ENCODE data around the gene CPLANE1. TPM values are rescaled to one million over a fixed set of nuclear protein-coding genes. Genes with fewer than 3 reads are reported as not detected.
"Not testable (repeated sequence)": the region's sequence is repeated elsewhere in the genome, so short reads cannot be mapped to it uniquely, and the experiment has no call there.

Gene CPLANE1
- total RNA-seq, 1 donor from 2014 or later = 13.1 TPM

DNA sequence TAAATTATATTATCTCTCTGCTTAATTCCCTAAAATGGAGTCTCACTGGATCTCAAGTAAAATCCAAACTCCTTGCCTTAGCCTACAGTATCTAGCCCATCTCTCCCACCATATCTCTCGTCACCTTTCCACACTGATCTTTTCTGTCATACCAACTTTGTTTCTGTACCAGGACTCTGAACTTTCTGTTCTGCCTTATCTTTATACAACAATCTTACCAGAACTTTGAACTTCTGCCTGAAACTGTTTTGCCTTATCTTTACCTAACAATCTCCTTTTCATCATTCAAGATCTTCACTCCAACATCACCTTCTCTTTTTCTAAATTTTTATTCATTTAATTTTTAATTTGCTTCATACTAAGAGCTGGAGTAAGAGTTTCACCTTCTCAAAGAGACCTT, 139.0 kb downstream of the CPLANE1 start:
- Histone ChIP-seq H3K4me3 (no peak overlapping the region), H3K27me3 (no peaks in the 10 kb centered on the region), H3K36me3 (peaks cover 60 to 95% of the 10 kb centered on the region in 2 donors), H3K4me1 (no peaks in the 10 kb centered on the region), H3K27ac (no peak overlapping the region), H3K9me3 (peaks cover 0 to 3% of the 10 kb centered on the region in 2 donors)
- TF ChIP-seq, protein P1, sequence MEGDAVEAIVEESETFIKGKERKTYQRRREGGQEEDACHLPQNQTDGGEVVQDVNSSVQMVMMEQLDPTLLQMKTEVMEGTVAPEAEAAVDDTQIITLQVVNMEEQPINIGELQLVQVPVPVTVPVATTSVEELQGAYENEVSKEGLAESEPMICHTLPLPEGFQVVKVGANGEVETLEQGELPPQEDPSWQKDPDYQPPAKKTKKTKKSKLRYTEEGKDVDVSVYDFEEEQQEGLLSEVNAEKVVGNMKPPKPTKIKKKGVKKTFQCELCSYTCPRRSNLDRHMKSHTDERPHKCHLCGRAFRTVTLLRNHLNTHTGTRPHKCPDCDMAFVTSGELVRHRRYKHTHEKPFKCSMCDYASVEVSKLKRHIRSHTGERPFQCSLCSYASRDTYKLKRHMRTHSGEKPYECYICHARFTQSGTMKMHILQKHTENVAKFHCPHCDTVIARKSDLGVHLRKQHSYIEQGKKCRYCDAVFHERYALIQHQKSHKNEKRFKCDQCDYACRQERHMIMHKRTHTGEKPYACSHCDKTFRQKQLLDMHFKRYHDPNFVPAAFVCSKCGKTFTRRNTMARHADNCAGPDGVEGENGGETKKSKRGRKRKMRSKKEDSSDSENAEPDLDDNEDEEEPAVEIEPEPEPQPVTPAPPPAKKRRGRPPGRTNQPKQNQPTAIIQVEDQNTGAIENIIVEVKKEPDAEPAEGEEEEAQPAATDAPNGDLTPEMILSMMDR (IDR thresholded peaks at IDR 0.05) = no peak
- no peak for DNase-seq (ENCODE audit: low spot score in 2 of 2)
- intact Hi-C loops (cut with DNase I) = no loop called here

DNA sequence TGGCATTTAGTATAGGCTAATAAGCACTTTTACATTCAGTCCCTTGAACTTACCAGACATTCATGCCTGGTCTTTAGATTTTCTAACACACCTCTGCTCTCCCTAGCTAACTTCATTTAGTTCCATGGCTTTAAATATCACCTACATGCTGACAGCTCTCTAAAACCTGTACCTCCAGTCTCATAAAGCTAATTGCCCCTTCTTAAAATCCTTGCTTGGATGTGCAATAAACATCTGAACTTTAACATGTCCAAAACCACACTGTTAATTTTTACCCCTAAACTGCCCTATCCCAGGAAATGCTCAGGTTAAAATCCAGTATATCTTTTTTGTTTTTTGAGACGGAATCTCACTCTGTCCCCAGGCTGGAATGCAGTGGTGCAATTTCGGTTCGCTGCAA, 139.8 kb downstream of the CPLANE1 start:
- DNase-seq (ENCODE audit: low spot score in 2 of 2) = no peak
- H3K9me3 ChIP-seq = peaks cover 0 to 4% of the 10 kb centered on the region in 2 donors
- H3K4me1 ChIP-seq = no peaks in the 10 kb centered on the region
- no peaks in the 10 kb centered on the region for H3K27me3 ChIP-seq
- TF ChIP-seq, protein P1 (IDR thresholded peaks at IDR 0.05) = no peak
- H3K4me3 ChIP-seq = no peak overlapping the region
- intact Hi-C loops (cut with DNase I) = no loop called here
- H3K36me3 ChIP-seq = peaks cover 59 to 95% of the 10 kb centered on the region in 2 donors
- H3K27ac ChIP-seq = no peak overlapping the region

DNA sequence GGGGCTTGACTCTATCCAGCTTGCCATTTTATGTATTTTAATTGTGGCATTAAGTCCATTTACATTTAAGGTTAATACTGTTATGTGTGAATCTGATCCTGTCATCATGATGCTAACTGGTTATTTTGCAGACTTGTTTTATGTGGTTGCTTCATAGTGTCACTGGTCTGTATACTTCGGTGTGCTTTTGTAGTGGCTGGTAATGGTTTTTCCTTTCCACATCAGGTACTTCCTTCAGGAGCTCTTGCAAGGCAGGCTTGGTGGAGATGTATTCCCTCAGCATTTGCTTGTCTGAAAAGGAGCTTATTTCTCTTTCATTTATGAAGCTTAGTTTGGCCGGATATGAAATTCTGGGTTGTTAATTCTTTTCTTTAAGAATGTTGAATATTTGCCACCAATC, 145.9 kb downstream of the CPLANE1 start:
- no peaks in the 10 kb centered on the region for H3K4me1 ChIP-seq
- DNase-seq (ENCODE audit: low spot score in 2 of 2) = no peak
- H3K4me3 ChIP-seq = no peak overlapping the region
- H3K27ac ChIP-seq = no peak overlapping the region
- TF ChIP-seq, protein P1 (IDR thresholded peaks at IDR 0.05) = no peak
- peaks cover 28 to 52% of the 10 kb centered on the region in 2 donors for H3K36me3 ChIP-seq
- H3K9me3 ChIP-seq = peaks cover 0 to 48% of the 10 kb centered on the region in 2 donors
- H3K27me3 ChIP-seq = no peaks in the 10 kb centered on the region
- intact Hi-C loops (cut with DNase I) = no loop called here

DNA sequence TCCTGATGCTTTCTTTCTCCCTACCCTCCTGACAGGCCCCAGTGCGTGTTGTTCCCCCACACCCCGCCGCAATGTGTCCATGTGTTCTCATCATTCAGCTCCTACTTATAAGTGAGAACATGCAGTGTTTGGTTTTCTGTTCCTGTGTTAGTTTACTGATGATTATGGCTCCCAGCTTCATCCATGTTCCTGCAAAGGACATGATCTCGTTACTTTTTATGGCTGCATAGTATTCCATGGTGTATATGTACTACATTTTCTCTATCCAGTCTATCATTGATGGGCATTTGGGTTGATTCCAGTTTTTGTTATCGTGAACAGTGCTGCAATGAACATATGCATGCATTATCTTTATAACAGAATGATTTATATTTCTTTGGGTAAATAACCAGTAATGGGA, 149.9 kb downstream of the CPLANE1 start:
- intact Hi-C loops (cut with DNase I); H3K4me3 ChIP-seq: not testable (repeated sequence)
- H3K9me3 ChIP-seq = peaks cover 5 to 69% of the 10 kb centered on the region in 2 donors

DNA sequence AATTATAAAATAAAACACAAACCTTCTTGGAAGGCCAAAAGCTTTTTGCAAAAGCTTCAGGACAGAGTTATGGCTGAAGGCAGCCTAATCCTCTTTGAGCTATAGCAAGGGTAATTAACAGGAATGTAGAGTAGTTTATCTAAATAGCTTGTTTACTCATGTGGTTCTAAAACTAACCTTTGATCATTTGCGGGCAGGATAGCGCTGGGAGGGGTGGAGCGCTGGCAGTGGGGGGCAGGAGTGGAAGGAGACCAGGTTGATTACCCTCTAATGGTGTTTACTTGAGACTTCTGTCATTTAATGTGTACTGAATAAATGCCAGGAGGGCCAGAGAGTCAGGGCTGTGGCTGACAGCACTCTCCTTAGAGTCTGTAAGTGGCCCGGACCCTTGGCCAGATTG, 155.4 kb downstream of the CPLANE1 start:
- H3K27me3 ChIP-seq; H3K27ac ChIP-seq; H3K36me3 ChIP-seq; H3K4me3 ChIP-seq; intact Hi-C loops (cut with DNase I); DNase-seq (ENCODE audit: low spot score in 2 of 2); H3K4me1 ChIP-seq: not testable (repeated sequence)
- H3K9me3 ChIP-seq = peaks cover 5 to 30% of the 10 kb centered on the region in 2 donors

More for the DNA sequence above, 149.9 kb downstream of the CPLANE1 start:
- H3K27ac ChIP-seq; H3K4me1 ChIP-seq; H3K27me3 ChIP-seq; DNase-seq (ENCODE audit: low spot score in 2 of 2): not testable (repeated sequence)
- H3K36me3 ChIP-seq = peaks cover 1 to 12% of the 10 kb centered on the region in 2 donors

DNA sequence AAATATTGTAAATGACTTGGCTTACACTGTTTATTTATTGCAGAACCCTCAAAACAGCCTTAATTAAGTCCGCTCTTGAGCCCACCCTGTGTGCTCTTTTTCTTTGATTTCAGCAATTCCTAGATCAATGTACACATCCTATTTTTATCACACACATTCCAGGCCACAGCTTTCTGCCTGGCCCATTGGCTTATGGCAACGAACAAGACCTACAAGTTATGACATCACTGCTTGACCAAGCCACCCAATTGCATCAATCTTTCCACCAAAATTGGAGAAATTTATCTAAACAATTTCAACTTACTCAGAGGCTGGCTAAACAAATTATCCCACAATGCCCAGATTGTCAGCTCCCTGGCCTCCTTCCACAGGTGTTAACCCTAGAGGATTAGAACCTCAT, 158.4 kb downstream of the CPLANE1 start:
- Histone ChIP-seq H3K4me3 (no peak overlapping the region), H3K4me1 (no peaks in the 10 kb centered on the region), H3K27me3 (no peaks in the 10 kb centered on the region), H3K27ac (no peak overlapping the region), H3K9me3 (peaks cover 0 to under 1% of the 10 kb centered on the region in 2 donors), H3K36me3 (peaks cover 0 to 6% of the 10 kb centered on the region in 2 donors)
- no peak for DNase-seq (ENCODE audit: low spot score in 2 of 2)
- TF ChIP-seq, protein P1 (IDR thresholded peaks at IDR 0.05) = no peak
- intact Hi-C loops (cut with DNase I) = no loop called here

DNA sequence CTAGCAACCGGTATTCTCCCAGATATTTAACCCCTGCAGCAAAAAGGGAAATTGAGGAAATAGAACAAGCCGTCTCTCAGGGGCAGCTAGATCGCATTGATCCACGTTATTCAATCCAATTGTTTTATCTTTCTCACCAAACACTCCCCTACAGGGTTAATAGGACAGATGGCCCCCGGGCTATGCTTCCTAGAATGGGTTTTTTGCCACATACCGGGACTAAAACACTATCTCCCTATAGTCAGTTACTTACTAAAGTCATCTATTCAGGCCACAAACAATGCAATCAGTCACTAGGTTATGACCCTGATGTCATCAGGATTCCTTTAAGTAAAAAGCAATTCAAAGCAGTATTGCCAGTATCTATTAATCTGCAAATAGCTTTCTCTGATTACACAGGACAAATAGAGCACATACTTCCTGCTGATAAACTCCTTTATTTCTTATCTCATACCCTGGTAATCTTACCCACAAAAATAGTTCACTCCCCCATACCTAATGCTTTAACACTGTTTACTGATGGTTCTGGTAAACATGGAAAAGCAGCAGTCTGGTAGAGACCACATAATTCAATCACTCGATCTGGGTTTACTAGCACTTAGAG, 159.0 kb downstream of the CPLANE1 start:
- TF ChIP-seq, protein P1 (IDR thresholded peaks at IDR 0.05) = no peak
- Histone ChIP-seq H3K4me1 (no peaks in the 10 kb centered on the region), H3K27me3 (no peaks in the 10 kb centered on the region), H3K36me3 (peaks cover 0 to 9% of the 10 kb centered on the region in 2 donors), H3K4me3 (no peak overlapping the region), H3K27ac (no peak overlapping the region), H3K9me3 (no peaks in the 10 kb centered on the region)
- intact Hi-C loops (cut with DNase I) = no loop called here
- no peak for DNase-seq (ENCODE audit: low spot score in 2 of 2)

Data from ascending aorta (tissue), 2 donors.